Measurements from ENCODE around the gene SOX6.

The SOX6 gene

GRCh38 chr11:16265022-16265421 is 91.3 kb downstream of the SOX6 start:
- DNase-seq = no peak

- DNase-seq = no peak
Measured at GRCh38 chr11:16262645-16262955, 93.7 kb downstream of the SOX6 start.

GRCh38 chr11:16261836-16262644 is 94.3 kb downstream of the SOX6 start:
- no peak for DNase-seq

- no peak for DNase-seq
Measured at GRCh38 chr11:16252373-16252772, 104.0 kb downstream of the SOX6 start.

GRCh38 chr11:16248248-16248647 is 108.1 kb downstream of the SOX6 start:
- no peak for DNase-seq

GRCh38 chr11:16242806-16243205 is 113.5 kb downstream of the SOX6 start:
- no peak for DNase-seq

GRCh38 chr11:16240687-16241086 is 115.7 kb downstream of the SOX6 start:
- no peak for DNase-seq

GRCh38 chr11:16239141-16240105 is 116.9 kb downstream of the SOX6 start:
- DNase-seq = no peak

- no peak for DNase-seq
Measured at GRCh38 chr11:16226245-16226644, 130.1 kb downstream of the SOX6 start.

GRCh38 chr11:16225623-16226022 is 130.7 kb downstream of the SOX6 start:
- no peak for DNase-seq

GRCh38 chr11:16223558-16223957 is 132.8 kb downstream of the SOX6 start:
- DNase-seq = no peak

- no peak for DNase-seq
Measured at GRCh38 chr11:16217631-16218030, 138.7 kb downstream of the SOX6 start.

GRCh38 chr11:16216831-16217230 is 139.5 kb downstream of the SOX6 start:
- DNase-seq = no peak

- no peak for DNase-seq
Measured at GRCh38 chr11:16215352-16215751, 141.0 kb downstream of the SOX6 start.

GRCh38 chr11:16211407-16211806 is 144.9 kb downstream of the SOX6 start:
- DNase-seq = no peak

- no peak for DNase-seq
Measured at GRCh38 chr11:16204261-16204660, 152.1 kb downstream of the SOX6 start.

- no peak for DNase-seq
Measured at GRCh38 chr11:16195651-16196050, 160.7 kb downstream of the SOX6 start.

- no peak for DNase-seq
Measured at GRCh38 chr11:16194566-16194965, 161.8 kb downstream of the SOX6 start.

GRCh38 chr11:16193897-16194381 is 162.4 kb downstream of the SOX6 start:
- no peak for DNase-seq

- DNase-seq = no peak
Measured at GRCh38 chr11:16191868-16192240, 164.5 kb downstream of the SOX6 start.

GRCh38 chr11:16191212-16191867 is 165.0 kb downstream of the SOX6 start:
- no peak for DNase-seq

- DNase-seq = no peak
Measured at GRCh38 chr11:16186680-16187079, 169.7 kb downstream of the SOX6 start.

GRCh38 chr11:16185042-16185441 is 171.3 kb downstream of the SOX6 start:
- DNase-seq = no peak

All from right forelimb (tissue), 1 donor.